Stimulated activated CD4-positive, alpha-beta T cell treated with anti-CD3 and anti-CD28 coated beads, Interleukin-4, amount 100 ng/mL, for 24 hours (primary cell): ENCODE measurements around the gene EDDM3A.
"Not testable (repeated sequence)": the region's sequence is repeated elsewhere in the genome, so short reads cannot be mapped to it uniquely, and the experiment has no call there.

ENCODE experiments used
- DNase-seq: peaks from one replicate; pipeline ENCODE4 v3.0.0-alpha.2; 2020

The EDDM3A gene

GRCh38 chr14:20733684-20734429 lies 11.8 kb upstream of the EDDM3A start:
- DNase-seq = no peak

- no peak for DNase-seq
Observed at GRCh38 chr14:20734430-20734806, 11.3 kb upstream of the EDDM3A start.

DNA sequence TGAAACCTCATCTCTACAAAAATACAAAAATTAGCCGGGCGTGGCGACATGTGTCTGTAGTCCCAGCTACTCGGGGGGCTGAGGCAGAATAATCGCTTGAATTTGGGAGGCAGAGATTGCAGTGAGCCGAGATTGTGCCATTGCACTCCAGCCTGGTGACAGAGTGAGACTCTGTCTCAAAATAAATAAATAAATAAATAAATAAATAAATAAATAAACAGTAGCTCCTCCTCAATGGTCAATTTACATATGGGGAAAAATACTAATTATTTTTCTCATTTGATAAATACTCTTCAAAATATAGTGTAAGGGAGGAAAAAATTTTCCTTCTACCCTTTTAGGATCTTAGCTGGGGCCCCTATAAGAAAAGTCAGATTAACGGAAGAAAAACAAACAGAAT lies 7.4 kb upstream of the EDDM3A start:
- DNase-seq = not testable (repeated sequence)

DNA sequence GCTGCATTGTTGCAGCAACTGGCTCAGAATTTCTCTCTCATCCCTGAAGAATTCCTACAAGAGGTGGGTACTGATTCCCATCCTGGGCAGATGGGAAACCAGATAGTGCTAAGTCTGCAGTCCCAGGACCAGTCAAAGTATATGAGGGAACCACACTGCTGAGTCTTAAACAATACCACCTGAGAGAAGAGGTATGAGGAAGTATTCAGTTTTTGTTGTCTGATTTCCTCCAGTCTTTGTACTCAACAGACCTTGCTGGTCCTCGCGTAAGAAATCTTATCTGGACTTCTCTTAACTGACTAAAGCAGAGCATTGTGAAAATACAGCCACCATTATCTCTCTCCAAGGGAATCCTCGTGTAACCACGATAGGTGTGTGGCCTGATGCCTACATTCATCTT lies 3.6 kb upstream of the EDDM3A start:
- no peak for DNase-seq

GRCh38 chr14:20743556-20743955 lies 2.1 kb upstream of the EDDM3A start:
- no peak for DNase-seq

- no peak for DNase-seq
Observed at GRCh38 chr14:20746566-20746965, 879 bp downstream of the EDDM3A start.

DNA sequence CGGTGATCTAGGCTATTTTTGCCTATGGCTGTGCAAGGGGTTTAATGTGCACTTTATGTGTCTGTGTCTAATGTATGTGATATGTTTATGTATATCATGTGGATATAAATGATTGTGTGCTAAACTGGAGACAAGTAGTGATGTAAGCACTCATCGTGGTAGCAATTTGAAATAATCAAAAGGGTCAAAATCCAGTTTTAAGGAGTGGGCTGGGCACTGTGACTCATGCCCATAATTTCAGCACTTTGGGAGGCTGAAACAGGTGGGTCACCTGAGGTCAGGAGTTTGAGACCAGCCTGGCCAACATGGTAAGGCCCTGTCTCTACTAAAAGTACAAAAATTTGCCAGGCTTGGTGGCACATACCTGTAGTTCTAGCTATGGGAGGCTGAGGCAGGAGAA lies 2.8 kb downstream of the EDDM3A start:
- no peak for DNase-seq

DNA sequence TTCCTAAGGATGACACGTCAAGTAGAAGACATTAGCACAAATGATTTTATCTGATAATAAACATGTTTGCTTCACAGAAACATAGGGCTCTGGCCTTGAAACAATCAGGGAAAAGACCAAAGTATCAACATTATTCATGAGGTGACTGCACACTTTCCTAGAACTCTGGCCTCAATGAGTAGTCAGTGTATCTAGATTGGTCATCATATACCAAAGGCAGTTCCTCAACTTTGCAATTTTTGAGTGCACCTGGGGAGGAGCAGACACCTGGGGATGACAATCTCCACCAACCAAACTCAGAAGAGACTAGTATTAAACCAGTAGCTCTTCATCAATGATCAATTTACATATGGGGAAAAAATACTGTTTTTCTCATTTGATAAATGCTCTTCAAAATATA lies 4.5 kb downstream of the EDDM3A start:
- no peak for DNase-seq

- DNase-seq = no peak
Observed at GRCh38 chr14:20751963-20752562, 6.4 kb downstream of the EDDM3A start.

GRCh38 chr14:20754308-20754707 lies 8.6 kb downstream of the EDDM3A start:
- DNase-seq = no peak

DNA sequence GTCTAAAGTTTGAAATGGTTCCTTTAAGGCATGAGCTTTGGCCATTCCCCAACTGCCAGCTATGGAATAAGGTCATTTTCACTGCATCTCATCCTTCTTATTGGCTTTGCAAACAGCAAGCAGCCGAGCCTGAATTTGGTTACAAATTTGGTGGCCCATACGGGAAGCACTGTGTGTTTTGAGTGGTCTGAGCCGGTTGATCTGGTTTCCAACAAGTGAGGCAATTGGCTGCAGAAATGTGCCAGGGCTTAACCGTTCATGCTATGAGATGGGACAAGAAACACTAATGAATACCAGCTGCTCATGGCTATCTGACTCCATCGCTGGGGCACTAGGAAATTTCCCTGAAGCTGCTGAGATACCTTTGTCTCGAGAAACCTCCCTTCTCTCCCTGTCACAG lies 9.3 kb downstream of the EDDM3A start:
- no peak for DNase-seq

- DNase-seq = peak; percentile 27
Observed at GRCh38 chr14:20757965-20758364, 12.3 kb downstream of the EDDM3A start.

- DNase-seq = not testable (repeated sequence)
Observed at GRCh38 chr14:20759465-20759864, 13.8 kb downstream of the EDDM3A start.

GRCh38 chr14:20760950-20761349 lies 15.3 kb downstream of the EDDM3A start:
- no peak for DNase-seq

- no peak for DNase-seq
Observed at GRCh38 chr14:20768593-20768892, 22.9 kb downstream of the EDDM3A start.

- no peak for DNase-seq
Observed at GRCh38 chr14:20769421-20769820, 23.7 kb downstream of the EDDM3A start.

DNA sequence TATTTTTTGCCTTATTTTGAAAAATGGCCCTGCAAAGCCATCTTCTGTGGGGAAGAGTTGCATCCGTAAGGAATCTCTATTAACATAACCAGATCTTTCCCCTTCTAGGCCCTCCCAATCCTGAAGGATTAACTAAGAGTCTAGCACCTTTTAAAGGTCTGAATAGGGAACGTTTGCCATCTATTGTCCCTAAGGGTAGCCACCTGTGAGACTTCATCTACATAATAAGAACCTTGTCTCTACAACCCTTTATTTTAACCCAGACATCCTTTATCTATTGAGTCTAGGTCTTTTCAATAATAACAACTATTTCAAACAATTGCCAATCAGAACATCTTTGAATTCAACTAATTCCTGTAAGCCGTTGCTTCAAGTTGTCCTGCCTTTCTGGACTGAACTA lies 27.0 kb downstream of the EDDM3A start:
- DNase-seq = no peak

GRCh38 chr14:20774258-20774824 lies 28.7 kb downstream of the EDDM3A start:
- DNase-seq = no peak

GRCh38 chr14:20775043-20775442 lies 29.4 kb downstream of the EDDM3A start:
- DNase-seq = no peak

GRCh38 chr14:20775901-20776300 lies 30.2 kb downstream of the EDDM3A start:
- DNase-seq = no peak

DNA sequence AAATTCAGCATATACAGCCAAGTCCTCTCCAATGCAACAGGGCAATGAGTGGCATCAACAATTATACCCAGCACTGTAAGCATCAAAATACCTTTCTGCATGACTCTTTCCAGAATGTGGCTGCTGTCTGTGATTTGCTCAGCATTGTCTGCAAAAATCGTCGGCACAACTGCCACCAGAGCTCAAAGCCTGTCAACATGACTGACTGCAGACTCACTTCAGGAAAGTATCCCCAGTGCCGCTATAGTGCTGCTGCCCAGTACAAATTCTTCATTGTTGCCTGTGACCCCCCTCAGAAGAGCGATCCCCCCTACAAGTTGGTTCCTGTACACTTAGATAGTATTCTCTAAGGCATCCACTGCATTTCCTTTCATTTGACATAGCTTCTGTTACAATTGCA lies 36.1 kb downstream of the EDDM3A start:
- DNase-seq = no peak

DNA sequence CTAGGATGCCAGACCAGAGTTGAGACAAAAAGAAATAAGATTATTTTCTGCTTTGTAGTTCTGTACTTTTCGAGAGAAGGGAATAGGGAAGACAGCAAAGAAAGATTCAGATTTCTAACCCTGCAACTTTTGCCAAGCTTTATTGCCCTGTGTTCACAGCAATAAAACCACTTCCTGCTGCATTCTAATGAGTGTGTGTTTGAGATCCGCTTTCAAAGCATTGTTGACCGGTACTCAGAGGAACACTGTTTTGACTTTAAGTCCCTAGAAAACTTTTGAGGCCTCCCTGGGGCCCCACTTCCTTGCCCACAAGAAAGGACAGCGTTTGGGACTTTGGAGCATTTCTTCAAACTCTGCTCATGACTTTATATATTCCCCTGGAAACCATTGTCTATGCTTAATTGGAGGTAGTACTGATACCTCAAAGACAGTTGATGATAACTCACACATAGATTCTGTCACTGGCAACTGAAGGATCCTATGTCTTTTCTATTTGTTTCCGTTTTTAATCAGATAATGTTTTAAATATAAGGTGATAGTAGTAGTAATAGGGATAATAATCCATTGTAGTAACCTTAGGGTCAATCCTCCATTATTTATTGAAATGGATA lies 36.7 kb downstream of the EDDM3A start:
- DNase-seq = no peak

GRCh38 chr14:20787025-20787424 lies 41.3 kb downstream of the EDDM3A start:
- DNase-seq = no peak

GRCh38 chr14:20789230-20789813 lies 43.6 kb downstream of the EDDM3A start:
- no peak for DNase-seq
